ACC112 (cell line): ENCODE results near the gene CERT1.
A peak's percentile ranks its signal among the peaks of the same experiment; 100 is the strongest.

Source experiments
- H2AFZ ChIP-seq: fragments of 200-600 bp; sonication (generic); one replicate; pipeline ENCODE4 v1.6.0; 2017; ENCODE audit warnings: antibody characterized with exemption, low read length; ENCODE audit not compliant: unreplicated experiment
- H3K27ac ChIP-seq: fragments of 200-600 bp; sonication (generic); 2 replicates; pipeline ENCODE4 v1.5.1; 2014; ENCODE audit warnings: low read depth, mild to moderate bottlenecking, antibody characterized with exemption, low read length, moderate library complexity
- H3K27me3 ChIP-seq: fragments of 200-600 bp; sonication (generic); 2 replicates; pipeline ENCODE4 v1.6.1; 2014; ENCODE audit warnings: mild to moderate bottlenecking, antibody characterized with exemption, low read length, moderate library complexity, mixed read lengths; ENCODE audit not compliant: insufficient read depth
- H3K36me3 ChIP-seq: fragments of 200-600 bp; sonication (generic); 2 replicates; pipeline ENCODE4 v1.6.1; 2016; ENCODE audit warnings: mild to moderate bottlenecking, antibody characterized with exemption, low read length, moderate library complexity, mixed read lengths; ENCODE audit not compliant: insufficient read depth
- H3K4me1 ChIP-seq: fragments of 200-600 bp; sonication (generic); one replicate; pipeline ENCODE4 v1.6.1; 2016; ENCODE audit warnings: low read length, mixed read lengths; ENCODE audit not compliant: insufficient read depth, unreplicated experiment, control insufficient read depth
- H3K4me3 ChIP-seq: fragments of 200-600 bp; sonication (generic); 2 replicates; pipeline ENCODE4 v1.5.1; 2014; ENCODE audit warnings: mild to moderate bottlenecking, low read depth, low read length
- H3K79me2 ChIP-seq: fragments of 200-600 bp; sonication (generic); one replicate; pipeline ENCODE4 v1.6.0; 2016; ENCODE audit warnings: low read length; ENCODE audit not compliant: control insufficient read depth, unreplicated experiment, insufficient read depth

The CERT1 gene

DNA sequence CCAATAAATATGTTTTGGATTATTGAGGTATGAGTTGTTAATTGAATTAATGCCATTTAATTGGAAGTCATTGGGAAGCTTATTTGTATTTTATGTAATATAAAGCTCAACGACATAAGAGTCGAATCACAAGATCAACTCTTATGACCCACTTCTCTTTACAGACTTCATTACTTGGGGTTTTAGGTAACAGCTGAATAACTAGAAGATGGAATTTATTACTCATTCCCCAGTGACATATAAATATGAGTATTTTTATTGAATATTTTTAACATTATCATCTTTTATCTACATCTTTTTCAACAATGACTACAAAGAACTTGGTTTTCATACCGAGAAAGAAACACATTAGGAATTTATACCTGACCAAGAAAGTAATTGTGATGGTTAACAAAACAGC lies 153.3 kb downstream of the CERT1 start:
- no peak overlapping the region for H3K27ac ChIP-seq

DNA sequence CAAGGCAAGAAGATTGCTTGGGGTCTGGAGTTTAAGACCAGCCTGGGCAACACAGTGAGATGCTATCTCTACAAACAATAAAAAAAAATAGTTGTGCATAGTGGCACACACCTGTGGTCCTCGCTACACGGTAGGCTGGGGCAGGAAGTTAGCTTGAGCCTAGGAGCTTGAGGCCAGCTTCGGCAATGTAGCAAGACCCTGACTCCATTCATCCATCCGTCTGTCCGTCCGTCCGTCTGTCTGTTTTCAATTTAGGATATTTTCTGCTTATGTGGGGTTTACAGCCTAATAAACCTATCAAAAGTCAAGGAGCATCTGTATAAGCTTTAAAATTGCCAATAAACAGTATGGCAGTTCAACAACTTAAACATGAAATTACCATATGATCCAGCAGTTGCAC lies 154.7 kb downstream of the CERT1 start:
- no peaks in the 10 kb centered on the region for H3K27me3 ChIP-seq
- no peaks in the 10 kb centered on the region for H3K4me1 ChIP-seq
- H3K36me3 ChIP-seq, result peaks cover 42% of the 10 kb centered on the region
- no peak overlapping the region for H2AFZ ChIP-seq
- H3K27ac ChIP-seq, result no peak overlapping the region
- no peak overlapping the region for H3K4me3 ChIP-seq
- H3K79me2 ChIP-seq, result no peaks in the 10 kb centered on the region

More for the DNA sequence above, 153.3 kb downstream of the CERT1 start:
- H3K27me3 ChIP-seq, result no peaks in the 10 kb centered on the region
- no peak overlapping the region for H2AFZ ChIP-seq
- no peaks in the 10 kb centered on the region for H3K4me1 ChIP-seq
- no peak overlapping the region for H3K4me3 ChIP-seq
- no peaks in the 10 kb centered on the region for H3K79me2 ChIP-seq
- H3K36me3 ChIP-seq, result peaks cover 34% of the 10 kb centered on the region

DNA sequence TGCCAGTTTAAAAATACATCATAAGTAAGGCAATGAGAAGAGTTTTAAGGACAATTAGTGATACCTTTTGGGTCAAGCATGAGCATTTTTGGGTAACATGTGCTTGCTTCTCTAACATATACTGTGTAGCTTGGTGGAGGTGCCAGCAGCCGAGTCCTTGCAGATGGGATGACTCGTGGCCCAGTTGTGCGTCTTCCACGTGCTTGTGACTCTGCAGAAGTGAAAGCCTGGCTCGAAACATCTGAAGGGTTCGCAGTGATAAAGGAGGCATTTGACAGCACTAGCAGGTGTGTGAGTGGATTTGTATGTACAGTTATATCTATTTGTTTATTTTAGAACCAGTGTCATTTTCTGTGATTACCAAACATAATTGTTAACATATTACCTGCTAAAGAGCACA lies 156.2 kb downstream of the CERT1 start:
- Histone ChIP-seq H3K4me3 (no peak overlapping the region), H3K4me1 (no peaks in the 10 kb centered on the region), H3K27ac (no peak overlapping the region), H3K27me3 (no peaks in the 10 kb centered on the region), H3K79me2 (no peaks in the 10 kb centered on the region), H3K36me3 (peaks cover 57% of the 10 kb centered on the region), H2AFZ (no peak overlapping the region)

DNA sequence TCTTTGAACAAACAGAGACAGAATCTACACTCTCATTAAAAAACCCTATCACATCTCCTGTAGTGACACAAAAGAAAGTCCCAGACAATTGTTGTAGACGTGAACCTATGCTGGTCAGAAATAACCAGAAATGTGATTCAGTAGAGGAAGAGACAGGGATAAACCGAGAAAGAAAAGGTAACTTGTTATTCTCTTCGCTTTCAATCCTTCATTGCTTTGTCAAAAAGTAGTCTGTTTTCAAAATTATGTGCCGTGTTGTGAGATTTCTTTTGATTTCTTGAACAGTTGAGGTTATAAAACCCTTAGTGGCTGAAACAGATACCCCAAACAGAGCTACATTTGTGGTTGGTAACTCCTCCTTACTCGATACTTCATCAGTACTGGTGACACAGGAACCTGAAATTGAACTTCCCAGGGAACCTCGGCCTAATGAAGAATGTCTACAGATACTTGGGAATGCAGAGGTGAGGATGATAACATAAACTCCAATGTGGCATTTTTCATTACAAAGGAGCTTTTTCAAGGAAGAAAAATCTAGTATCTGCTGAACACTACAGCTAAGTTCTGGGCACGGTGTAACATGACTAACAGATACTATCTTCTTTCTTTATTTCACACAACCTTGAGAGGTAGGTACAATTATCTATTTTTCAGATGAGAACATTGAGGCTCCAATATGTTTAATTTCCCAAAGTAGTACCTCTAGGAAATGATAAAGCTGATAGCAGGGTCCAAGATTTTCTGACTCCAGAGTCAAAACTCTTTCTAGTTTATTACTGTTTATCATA lies 160.1 kb downstream of the CERT1 start:
- Histone ChIP-seq H3K4me1 (peaks cover 6% of the 10 kb centered on the region), H3K36me3 (peaks cover 56% of the 10 kb centered on the region), H3K27me3 (no peaks in the 10 kb centered on the region), H3K79me2 (no peaks in the 10 kb centered on the region), H2AFZ (no peak overlapping the region), H3K4me3 (no peak overlapping the region), H3K27ac (no peak overlapping the region)

DNA sequence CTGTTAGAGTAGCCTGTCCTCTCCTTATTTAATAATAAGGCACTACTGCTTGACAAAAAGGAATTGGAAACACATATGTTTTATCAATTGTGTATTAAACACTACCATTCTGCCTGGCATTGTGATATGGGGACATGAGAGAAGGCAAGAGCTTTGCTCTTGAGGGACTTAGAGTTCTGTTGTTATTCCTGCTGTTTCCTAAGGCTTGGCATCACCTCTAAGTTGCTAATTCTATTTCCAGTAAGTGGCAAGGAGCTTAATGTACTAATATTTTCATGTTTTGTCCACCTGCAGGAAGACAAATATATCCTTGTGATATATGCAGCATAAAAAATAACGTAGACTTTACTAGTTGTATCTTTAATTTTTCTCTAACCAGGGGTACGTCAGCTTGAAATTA lies 161.8 kb downstream of the CERT1 start:
- H3K27me3 ChIP-seq, result no peaks in the 10 kb centered on the region
- H3K36me3 ChIP-seq, result peaks cover 53% of the 10 kb centered on the region
- no peak overlapping the region for H3K27ac ChIP-seq
- H3K4me1 ChIP-seq, result peaks cover 6% of the 10 kb centered on the region
- H3K4me3 ChIP-seq, result no peak overlapping the region
- no peak overlapping the region for H2AFZ ChIP-seq
- no peaks in the 10 kb centered on the region for H3K79me2 ChIP-seq

DNA sequence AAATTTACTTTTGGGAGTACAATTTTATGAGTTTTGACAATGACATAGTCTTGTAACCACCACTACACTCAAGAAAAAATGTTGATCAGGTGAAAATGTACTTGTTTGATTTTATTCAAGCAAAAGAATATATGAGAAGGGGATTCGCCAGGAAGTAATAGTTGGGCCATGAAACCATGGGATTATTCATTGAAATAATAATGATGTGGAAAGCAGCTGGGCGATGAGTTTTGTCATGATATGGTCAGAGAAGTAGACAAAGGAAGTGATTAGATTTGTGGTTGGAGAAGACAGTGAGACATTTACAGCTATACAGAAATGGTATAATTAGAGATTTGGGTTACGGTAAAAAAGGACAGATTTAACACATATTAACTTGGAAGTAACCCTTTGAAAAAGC lies 163.2 kb downstream of the CERT1 start:
- Histone ChIP-seq H3K36me3 (peaks cover 54% of the 10 kb centered on the region), H3K79me2 (peaks cover 9% of the 10 kb centered on the region), H3K4me3 (no peak overlapping the region), H3K27ac (peak overlapping the region; percentile 36; the same call in 1 of the 2 replicates), H3K27me3 (no peaks in the 10 kb centered on the region), H2AFZ (no peak overlapping the region), H3K4me1 (peaks cover 6% of the 10 kb centered on the region)

DNA sequence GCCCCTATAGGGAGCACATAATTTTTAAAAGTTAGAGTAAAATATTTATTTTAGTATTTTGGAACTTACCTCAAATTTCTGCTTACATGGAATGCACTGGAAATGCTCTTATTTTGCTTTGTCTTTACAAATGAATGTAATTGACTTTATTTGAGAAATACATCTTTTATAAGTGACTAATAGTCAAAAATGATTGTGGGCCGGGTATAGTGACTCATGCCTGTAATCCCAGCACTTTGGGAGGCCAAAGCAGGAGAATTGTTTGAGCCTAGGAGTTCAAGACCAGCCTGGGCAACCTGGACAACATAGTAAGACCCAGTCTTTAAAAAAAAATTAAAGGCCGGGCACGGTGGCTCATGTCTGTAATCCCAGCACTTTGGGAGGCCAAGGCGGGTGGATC lies 168.6 kb downstream of the CERT1 start:
- H3K79me2 ChIP-seq, result peaks cover 58% of the 10 kb centered on the region
- no peak overlapping the region for H3K4me3 ChIP-seq
- H3K36me3 ChIP-seq, result peaks cover 20% of the 10 kb centered on the region
- H3K27ac ChIP-seq, result no peak overlapping the region
- H3K27me3 ChIP-seq, result no peaks in the 10 kb centered on the region
- H2AFZ ChIP-seq, result no peak overlapping the region
- peaks cover 28% of the 10 kb centered on the region for H3K4me1 ChIP-seq

DNA sequence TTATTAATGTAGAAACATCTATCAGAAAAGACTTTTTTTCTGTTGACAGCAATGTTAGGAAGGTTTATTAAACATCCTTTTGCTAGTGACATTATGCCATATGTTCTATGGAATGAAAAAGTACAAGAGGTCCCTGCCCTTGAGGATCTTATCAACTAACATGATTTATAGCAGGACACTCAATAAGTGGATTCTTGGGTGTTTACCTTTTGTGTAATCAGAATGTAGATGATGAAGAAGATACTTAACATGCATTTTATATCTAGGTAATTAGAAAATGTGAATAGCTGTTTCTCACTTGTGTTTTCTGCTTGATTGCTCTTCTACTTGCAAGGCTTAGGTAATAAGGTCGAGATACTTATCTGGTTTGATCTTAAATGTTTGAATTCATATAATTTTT lies 169.5 kb downstream of the CERT1 start:
- Histone ChIP-seq H3K36me3 (peaks cover 14% of the 10 kb centered on the region), H3K4me3 (no peak overlapping the region), H3K27me3 (no peaks in the 10 kb centered on the region), H3K79me2 (peaks cover 65% of the 10 kb centered on the region), H3K27ac (peak overlapping the region; percentile 7; the same call in 1 of the 2 replicates), H2AFZ (no peak overlapping the region), H3K4me1 (peaks cover 23% of the 10 kb centered on the region)

DNA sequence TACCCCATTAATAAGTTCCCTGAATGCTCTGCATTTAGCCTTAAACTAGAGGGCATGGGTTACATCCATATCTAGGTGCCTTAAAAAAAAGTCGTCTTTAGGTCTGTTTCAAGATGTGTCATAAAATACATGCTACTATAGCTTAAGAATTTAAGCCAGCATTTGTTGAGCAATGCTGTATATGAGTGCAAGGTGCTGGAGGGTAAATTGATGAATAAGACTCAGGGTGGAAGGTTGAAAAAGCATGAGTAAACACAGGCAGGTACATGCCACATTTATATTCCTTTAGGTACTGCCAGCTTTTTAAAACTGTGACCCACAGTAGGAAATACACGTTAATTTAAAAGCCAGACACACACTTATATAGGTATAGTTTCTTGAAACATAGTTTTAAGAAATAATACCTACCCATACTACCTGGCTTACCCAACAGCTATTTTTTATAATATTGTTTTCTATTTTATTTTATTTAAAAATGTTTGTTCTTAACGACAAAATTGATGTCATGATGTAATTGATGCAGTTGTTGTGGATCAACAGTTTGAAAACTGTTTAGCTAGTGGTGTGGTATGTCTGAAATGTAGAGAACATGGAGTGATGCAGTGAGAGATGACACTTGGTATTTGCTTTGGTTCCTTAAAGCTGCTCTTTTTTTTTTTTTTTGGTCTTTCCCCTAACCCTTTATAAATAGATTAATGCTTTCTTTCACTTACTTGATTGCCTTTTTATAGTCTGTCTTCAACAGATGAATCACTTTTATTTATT lies 170.5 kb downstream of the CERT1 start:
- Histone ChIP-seq H3K27ac (no peak overlapping the region; the same call in 1 of the 2 replicates), H3K36me3 (peaks cover 11% of the 10 kb centered on the region), H3K27me3 (no peaks in the 10 kb centered on the region), H2AFZ (no peak overlapping the region), H3K79me2 (peaks cover 65% of the 10 kb centered on the region), H3K4me1 (peaks cover 24% of the 10 kb centered on the region), H3K4me3 (no peak overlapping the region)

DNA sequence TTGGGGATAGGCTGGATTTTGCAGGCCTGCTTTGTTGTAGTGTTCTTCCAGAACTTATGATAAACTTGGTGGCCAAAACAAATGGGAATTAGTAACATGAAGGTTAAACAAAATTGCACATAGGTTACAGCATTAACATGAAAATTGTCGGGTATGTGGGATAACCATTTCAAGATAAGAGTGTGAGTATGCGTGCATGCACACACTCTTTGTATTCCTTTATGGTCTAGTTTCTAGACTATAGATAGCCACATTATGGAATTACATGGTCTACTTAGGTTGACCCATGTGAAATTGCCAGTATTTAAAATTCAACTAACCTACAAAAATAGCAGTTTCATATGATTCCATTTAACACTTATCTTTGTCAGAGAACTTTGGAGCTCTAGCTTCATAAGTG lies 173.0 kb downstream of the CERT1 start:
- H3K27ac ChIP-seq, result no peak overlapping the region
- H3K79me2 ChIP-seq, result peaks cover 58% of the 10 kb centered on the region
- no peaks in the 10 kb centered on the region for H3K27me3 ChIP-seq
- H3K4me1 ChIP-seq, result peaks cover 26% of the 10 kb centered on the region
- H3K4me3 ChIP-seq, result peak overlapping the region; percentile 98
- no peak overlapping the region for H2AFZ ChIP-seq
- no peaks in the 10 kb centered on the region for H3K36me3 ChIP-seq
